Measurements from ENCODE around the gene ATP2B3. TPM values are rescaled to one million over a fixed set of nuclear protein-coding genes. Genes with fewer than 3 reads are reported as not detected.

The ATP2B3 gene
- total RNA-seq, 1 experiment from 2014 or later, result 0.35 TPM

- no peak for DNase-seq
- Histone ChIP-seq H3K18ac (ENCODE audit: insufficient read length, low read depth, low read length) (no peak overlapping the region), H4K20me1 (ENCODE audit: control insufficient read depth, insufficient read depth, insufficient read length) (no peaks in the 10 kb centered on the region), H4K8ac (replicated peaks; ENCODE audit: insufficient read length, low read depth, low read length) (no peak overlapping the region), H2BK15ac (ENCODE audit: low read depth, low read length) (no peak overlapping the region), H3K4me1 (ENCODE audit: insufficient read depth, low read length) (no peaks in the 10 kb centered on the region), H3K27me3 (ENCODE audit: insufficient read depth, low read length) (no peaks in the 10 kb centered on the region), H3K27ac (ENCODE audit: insufficient read length, low read depth, low read length) (no peak overlapping the region), H3K9me3 (ENCODE audit: control insufficient read depth, low read depth, low read length) (peaks cover 17% of the 10 kb centered on the region), H3T11ph (ENCODE audit: low read length) (no peak overlapping the region), H3K56ac (ENCODE audit: insufficient read length, low read depth, low read length) (no peak overlapping the region), H2BK120ac (ENCODE audit: low read depth, low read length, poor library complexity, severe bottlenecking) (no peak overlapping the region), H2BK5ac (ENCODE audit: insufficient read length, low read length) (no peak overlapping the region), H2AFZ (ENCODE audit: low read length) (no peak overlapping the region), H2AK5ac (ENCODE audit: insufficient read length, low read length) (no peak overlapping the region), H2BK20ac (ENCODE audit: low read depth, low read length, poor library complexity, severe bottlenecking) (no peak overlapping the region), H3K79me2 (ENCODE audit: insufficient read depth, low read length) (no peaks in the 10 kb centered on the region), H4K5ac (ENCODE audit: insufficient read length, low read depth, low read length) (no peak overlapping the region), H3K9ac (ENCODE audit: extremely low read depth, insufficient read length, low read length) (no peak overlapping the region), H4K91ac (ENCODE audit: insufficient read length, low read depth, low read length) (no peak overlapping the region), H2BK12ac (ENCODE audit: insufficient read length, low read depth, low read length) (no peak overlapping the region), H3K23ac (ENCODE audit: insufficient read length, low read depth, low read length) (no peak overlapping the region), H3K23me2 (ENCODE audit: insufficient read length, low read depth, low read length, poor library complexity, severe bottlenecking) (no peaks in the 10 kb centered on the region), H3K4me2 (ENCODE audit: insufficient read depth, insufficient read length, low read length) (no peak overlapping the region), H3K79me1 (ENCODE audit: insufficient read depth, low read depth, low read length, poor library complexity, severe bottlenecking) (no peaks in the 10 kb centered on the region), H3K4ac (ENCODE audit: low read depth, low read length) (no peak overlapping the region), H3K14ac (ENCODE audit: insufficient read depth, low read length) (no peak overlapping the region)
- TF ChIP-seq, protein P1, sequence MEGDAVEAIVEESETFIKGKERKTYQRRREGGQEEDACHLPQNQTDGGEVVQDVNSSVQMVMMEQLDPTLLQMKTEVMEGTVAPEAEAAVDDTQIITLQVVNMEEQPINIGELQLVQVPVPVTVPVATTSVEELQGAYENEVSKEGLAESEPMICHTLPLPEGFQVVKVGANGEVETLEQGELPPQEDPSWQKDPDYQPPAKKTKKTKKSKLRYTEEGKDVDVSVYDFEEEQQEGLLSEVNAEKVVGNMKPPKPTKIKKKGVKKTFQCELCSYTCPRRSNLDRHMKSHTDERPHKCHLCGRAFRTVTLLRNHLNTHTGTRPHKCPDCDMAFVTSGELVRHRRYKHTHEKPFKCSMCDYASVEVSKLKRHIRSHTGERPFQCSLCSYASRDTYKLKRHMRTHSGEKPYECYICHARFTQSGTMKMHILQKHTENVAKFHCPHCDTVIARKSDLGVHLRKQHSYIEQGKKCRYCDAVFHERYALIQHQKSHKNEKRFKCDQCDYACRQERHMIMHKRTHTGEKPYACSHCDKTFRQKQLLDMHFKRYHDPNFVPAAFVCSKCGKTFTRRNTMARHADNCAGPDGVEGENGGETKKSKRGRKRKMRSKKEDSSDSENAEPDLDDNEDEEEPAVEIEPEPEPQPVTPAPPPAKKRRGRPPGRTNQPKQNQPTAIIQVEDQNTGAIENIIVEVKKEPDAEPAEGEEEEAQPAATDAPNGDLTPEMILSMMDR (conservative IDR thresholded peaks at IDR 0.05), result no peak
- H3K27me3 Mint-ChIP-seq (ENCODE audit: low read depth), result peaks cover 26% of the 10 kb centered on the region
- WGBS (ENCODE audit: extremely low coverage, insufficient read length, low lambda C conversion rate), result no CpG with 5 or more reads among the region's 8 CpGs
- no peak overlapping the region for H3K4me3 Mint-ChIP-seq
- H3K36me3 Mint-ChIP-seq (ENCODE audit: insufficient read depth in 1 of 3, low read depth in 3 of 3), result peaks cover 0 to 2% (median 0%) of the 10 kb centered on the region in 3 experiments; a peak in 2 of 7 replicates
- no peaks in the 10 kb centered on the region for H3K4me1 Mint-ChIP-seq
- peaks cover 63 to 74% of the 10 kb centered on the region in 2 experiments for H3K9me3 Mint-ChIP-seq
- H3K27ac Mint-ChIP-seq, result no peak overlapping the region
These were observed 110.7 kb downstream of the ATP2B3 start for GRCh38 chrX:153628129-153628528.

Measured in H9 (cell line).